NCI-H526 (cell line): ENCODE data around the gene HOXA2.

Source experiments
- DNase-seq, 2 experiments: peaks; one replicate each; lab custom pipeline; 2025; lab: John Stamatoyannopoulos, UW

The HOXA2 gene

DNA sequence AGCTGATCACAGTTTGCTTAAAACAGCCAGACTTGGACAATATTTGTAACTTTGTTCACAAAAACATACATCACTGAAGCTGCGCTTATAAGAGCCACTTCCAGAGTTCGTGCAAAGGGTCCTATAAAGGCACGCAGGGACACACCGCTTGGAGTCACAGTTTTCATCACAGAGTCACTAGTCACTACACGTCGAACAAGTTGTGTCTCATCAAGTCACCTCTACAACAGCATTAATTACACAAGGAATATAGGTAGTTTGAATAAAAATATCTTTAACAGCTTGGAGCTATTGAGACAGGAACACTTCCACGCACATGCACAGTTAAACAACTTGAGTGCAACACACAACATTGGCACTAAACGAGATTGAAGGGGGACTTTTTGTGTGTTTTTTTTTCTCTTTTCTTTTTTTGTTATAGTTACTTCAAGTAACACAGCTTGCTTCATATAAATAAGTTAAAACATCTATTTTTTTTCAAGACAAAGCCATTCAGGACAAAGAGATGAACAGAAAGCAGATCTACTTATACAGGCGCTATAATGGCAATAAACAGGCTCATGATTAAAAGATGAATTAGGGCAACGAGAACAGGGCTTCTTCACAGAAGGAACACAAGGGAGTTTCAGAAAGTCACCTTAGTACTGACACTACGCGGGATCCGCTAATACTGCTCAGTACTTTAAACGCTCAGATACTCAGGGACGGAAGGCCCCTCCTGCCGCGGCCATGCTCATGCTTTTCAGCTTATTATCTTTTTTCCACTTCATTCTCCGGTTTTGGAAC, 38.8 kb upstream of the HOXA2 start:
- no peak for DNase-seq

DNA sequence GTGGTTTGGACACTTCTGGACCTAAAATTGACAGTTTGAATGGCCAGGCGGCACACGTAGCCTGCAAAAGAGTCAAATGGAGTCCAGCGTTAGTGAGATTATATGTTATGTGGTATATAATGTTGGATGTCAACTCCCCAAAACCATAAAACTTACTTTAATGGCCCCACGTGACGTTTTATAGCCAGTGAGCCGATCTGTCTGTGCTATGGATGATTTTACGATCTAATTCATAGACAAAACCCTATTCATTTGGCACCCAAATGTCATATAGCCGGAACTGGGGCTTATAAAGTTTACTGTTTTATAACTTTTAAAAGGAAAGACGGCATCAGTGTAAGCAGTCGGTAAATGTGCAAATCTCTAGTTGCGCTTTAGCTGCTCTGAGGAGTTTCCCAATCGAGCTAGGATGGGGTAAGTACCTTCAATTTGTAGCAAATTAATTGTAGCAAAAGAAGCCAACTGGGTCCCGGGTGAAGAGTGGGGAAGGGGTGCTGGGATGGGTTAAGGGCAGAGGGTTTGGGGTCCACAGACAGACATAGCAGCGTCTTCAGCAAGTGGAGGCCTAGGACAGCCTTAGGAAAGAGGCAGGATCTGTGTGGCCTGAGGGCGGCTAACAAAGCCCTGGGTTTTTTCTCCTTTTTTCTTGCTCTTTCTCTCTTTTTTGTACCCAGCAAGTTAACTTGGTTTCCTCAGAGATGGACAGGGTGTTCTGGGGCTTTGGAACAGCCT, 37.8 kb upstream of the HOXA2 start:
- no peak for DNase-seq

DNA sequence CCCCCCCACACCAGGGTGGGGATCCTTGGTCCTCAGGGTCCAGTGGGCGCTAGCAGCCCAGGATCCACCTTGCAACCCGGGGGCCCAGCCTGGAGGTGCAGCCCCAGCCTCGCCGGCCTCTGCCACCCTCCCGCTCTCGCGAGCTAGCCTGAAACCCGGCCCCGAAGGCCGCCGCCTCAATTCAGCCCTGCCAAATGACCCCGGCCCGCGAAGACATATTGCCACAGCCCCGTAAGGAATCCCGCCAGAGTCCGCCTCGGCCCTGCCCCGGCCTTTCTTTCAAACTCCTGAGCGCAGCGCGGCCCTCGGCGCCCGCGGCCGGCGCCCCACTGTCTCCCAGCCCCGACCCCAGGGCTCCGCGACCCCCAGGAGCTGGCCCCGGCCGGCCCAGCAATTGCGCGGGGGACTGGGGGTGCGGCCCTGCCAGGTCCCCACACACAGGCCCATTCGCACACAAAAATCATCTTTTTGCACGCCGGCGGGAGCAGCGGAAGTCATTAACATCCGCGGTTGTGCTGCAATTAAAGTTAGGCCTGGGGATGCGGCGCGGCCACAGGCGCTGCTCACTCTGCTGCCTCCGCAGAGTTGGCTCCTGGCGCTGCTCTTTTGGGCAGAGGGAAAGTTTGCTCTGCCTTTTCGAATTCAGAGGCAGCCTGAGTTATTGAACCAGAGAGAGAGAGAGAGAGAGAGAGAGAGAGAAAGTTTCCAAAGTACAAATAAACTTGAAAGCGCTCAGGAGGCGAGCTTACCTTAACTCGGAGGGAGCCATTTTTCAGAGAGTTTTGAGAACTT, 37.0 kb upstream of the HOXA2 start:
- DNase-seq, result no peak

DNA sequence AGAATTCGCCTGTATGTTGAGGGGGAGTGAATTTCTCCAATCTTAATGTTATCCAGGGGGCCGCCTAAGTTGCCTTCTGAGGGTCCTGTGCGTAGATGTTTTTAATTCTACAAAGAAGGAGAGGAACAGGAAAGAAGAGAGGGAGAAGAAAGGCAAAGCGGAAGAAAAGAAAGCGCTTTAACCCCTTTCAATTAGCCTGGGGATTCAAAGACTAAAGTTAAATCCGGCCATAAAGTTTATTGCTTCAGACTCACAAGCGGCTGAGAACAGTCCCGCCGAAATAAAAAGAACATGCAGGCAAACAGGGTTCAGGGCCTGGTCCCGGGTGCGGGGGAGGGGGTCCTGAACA, 36.5 kb upstream of the HOXA2 start:
- DNase-seq, result no peak

DNA sequence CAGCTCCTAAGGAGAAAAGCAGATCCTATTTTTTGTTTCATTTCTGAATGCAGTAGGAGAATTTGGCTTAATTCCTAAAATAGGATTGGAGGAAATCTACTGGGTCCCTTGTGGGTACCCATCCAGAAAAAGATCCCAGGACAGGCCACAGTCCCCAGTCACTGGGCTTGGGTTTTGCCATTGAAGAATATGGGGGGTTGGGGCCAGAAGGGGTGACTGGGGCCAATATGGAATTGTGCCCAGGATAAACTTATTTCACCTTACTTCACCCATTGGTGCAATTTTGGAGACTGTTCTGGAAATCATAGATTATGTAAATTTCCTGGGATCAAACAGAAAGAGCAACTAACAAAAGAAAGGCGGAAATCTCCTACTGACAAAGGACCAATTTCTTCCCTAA, 36.0 kb upstream of the HOXA2 start:
- no peak for DNase-seq

DNA sequence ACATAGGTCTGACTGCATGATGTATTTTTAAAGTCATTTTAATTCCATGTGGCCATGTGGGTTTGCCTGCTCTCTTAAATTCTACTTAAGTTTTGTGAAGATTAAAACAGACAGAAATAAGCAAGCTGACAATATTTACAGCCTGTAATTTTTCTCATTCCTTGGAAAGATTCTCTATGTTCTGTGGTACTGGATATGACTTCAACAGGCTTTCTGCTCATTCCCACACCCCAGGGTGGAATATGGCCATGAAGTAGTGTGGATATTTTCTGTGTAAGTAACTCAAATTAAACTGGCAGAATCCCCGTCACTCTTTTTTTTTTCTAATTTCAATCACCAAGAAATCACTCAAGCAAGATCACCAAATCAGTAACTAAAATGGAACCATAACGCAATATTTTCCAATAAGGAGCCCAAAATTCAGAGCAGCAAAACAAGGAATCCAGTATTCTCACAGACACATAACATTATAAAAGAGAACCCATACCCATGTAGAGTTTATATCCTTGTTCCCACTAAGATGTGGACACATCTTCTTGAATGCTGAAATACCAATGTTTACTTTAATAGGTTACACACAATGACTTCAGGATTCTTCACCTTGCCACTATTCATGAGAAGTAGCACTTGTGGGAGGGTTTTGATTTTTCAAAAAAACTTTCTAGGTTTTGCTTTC, 35.3 kb upstream of the HOXA2 start:
- no peak for DNase-seq

DNA sequence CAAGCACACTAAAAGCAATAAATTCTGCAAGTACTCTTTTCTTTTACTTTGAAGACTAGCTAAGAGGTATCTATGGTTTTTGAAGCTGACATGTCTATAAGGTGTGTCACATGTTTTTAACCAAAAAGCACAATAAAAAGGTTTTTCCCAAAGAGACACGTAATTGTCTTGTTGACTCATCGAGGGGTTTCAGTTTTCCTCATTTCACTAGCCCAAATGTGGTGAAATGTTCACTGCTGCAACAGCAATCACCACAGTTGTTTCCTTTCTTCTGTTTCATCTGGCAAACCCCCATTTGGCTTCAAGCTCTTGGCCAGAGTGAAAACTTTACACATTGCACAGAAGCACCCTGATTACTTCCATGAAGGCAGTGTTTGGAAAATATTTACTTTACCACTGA, 31.9 kb upstream of the HOXA2 start:
- no peak for DNase-seq

DNA sequence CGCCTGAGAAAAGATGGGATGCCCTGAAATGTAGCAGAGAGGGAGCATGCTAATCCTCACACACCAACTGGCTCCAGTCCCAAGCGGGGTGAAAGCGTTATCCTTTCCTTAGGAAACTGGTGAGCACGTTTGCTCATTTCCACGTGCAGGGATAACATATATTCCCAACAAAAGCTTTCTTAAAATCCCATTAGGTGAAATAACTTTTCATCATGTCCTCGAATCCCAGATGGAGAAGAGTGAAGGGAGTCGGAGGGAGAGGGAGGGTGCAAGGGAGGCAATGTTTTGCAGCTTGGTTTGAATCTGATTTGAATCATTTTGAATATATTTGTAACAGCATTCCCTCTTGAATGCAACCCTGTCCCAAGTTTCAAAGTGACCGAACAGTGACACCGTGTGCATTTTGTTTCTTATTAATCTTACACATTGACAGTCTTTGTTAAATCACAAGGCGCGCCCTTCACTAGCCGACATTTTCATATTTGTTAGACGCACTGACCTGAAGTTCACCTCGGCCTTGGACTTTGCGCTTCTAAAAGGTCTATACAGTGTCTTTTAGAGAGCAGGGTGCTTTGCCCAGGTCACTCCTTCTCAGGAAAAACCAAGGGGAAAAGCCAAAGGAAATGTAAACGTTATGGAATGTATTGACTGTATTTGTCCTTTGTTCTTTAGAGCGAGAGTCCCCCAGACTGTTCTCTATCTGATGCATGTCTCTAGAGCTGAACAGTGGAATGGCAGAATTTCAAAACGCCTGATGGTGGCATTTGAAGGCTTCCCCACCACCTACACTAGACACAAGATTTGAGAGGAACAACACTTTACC, 31.1 kb upstream of the HOXA2 start:
- DNase-seq, result peak; percentile 96 to 98

DNA sequence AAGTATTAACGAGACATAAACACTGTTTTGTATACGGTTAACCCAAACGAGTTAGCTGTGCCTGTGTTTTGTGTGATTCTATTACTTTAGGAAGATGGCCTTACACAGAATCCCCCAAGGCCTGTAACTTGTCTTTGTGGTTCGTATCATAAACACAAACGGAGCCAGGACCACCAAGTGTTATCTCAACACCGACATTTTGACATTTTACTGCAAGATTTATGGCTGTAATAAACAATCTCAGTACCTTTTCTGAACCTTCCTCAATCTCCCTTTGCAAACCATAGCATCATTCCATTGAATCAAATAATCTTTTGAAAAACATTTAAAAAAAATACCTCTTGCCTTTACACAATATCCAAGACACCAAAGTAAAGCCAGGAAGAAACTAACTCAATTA, 30.5 kb upstream of the HOXA2 start:
- no peak for DNase-seq

DNA sequence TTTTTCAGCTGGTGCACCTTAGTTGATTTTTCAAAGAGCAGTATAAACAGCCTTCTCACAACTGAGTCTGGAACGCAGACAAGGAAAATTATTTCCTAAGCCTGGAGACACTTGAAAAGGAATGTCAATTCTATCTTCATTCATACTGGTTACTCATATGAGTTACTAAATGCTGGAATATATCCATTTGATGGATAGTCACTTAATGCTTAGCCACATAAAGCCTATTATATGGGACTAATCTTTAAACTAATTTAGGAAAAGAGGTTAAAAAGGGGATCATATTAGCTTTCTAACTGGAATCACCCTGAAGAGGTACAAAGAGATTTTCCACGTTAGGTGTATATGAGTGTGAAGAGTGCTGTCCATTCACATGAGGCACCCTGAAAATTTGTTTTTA, 29.7 kb upstream of the HOXA2 start:
- no peak for DNase-seq

DNA sequence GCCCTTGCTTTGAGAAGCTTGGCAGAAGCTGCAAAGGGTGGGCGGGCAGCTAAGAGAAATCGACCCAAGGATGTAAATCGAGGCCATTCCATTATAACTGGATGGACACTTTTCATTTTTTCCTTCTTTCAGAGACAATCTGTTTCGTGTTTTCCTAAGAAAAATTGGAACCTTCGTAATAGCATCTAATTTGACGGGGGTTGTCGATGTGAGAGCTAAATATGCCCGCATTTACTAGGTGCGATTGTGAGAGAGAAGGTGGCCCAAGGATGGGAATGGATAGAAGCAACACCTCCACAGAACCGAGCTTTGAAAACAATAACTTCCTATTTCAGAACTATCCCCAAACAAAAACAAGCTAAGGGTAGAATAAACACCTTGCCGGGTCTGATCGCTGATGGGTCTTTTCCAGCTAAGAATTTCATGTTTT, 28.9 kb upstream of the HOXA2 start:
- DNase-seq, result no peak

DNA sequence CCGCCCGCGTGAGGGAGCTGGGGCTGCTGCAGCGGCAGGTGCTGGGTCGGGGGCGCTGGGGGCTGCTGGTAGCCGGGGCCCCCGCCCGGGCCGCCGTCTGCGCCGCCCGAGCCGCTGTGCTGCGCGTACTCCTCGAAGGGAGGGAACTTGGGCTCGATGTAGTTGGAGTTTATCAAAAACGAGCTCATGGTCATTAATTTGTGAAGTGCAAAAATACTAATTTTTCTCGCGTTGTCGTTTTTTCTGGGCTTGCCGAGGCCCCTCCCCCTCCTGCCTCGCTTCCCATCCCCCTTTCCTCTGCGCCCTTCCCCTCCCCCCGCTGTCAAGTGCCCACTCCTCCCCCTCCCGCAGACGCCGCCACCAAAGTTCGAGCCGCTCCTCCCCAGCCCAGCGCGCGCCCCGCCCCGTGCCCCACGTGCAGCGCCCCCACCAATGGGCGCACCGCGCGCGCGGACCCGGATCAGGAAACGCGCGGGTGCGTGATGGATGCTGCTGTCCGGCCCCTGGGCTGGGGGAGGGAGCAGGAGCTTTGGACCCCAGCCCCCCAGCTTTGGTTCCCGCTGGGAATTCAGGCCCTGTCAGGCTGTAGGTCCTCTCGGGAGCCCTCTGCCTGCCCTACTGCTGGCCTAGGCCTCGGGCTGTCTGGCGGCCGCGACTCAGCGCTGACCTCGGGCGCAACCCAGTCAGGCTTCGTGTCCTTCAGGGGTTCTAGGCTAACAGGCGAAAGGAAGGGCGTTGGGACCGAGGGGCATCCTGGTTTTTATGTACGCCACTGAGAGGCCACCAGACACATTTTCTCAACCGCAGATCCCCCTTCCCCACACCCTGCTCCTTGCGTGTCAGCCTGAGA, 28.3 kb upstream of the HOXA2 start, which contains the start of gene HOXA4:
TSS of gene HOXA4 (minus strand) at position 218 of the 850 bp plus-strand sequence. CDS start at position 194, 24 bp downstream.
- no peak for DNase-seq

DNA sequence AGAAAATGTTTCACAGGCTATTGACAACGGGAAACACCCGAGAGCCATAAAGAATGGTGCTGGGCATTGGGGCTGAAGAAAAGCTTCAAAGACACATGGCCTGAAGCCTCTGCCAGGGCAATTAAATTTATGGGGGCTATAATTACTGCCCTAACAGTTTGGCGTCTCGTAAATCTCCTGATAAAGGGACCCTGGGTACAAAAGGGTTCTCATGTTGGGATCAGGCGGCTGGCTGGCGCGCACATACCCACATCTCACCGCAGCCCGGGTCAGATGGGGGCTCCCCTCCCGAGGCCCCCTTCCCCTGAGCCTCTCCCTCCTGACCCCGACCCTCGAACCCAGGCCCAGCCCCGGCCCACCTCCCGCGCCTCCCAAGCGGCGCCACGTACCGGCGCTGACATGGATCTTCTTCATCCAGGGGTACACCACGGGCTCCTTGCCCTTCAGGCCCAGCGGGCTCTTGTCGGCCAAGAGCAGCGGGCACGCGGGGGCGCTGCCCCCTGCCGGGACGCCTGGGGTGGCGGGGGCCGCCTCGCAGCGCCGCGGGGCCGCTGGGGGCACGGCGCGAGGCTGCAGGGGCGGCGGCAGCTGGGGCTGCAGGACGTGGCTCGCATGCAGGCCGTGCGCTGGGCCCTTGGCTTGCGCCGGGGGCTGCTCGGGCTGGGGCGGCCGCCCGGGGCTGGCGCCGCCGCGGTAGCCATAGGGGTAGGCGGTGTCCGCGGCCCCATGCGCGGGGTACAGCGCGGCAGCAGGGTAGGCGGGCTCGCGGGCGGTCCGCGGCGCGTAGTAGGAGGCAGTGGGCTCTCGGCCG, 27.5 kb upstream of the HOXA2 start:
- no peak for DNase-seq

DNA sequence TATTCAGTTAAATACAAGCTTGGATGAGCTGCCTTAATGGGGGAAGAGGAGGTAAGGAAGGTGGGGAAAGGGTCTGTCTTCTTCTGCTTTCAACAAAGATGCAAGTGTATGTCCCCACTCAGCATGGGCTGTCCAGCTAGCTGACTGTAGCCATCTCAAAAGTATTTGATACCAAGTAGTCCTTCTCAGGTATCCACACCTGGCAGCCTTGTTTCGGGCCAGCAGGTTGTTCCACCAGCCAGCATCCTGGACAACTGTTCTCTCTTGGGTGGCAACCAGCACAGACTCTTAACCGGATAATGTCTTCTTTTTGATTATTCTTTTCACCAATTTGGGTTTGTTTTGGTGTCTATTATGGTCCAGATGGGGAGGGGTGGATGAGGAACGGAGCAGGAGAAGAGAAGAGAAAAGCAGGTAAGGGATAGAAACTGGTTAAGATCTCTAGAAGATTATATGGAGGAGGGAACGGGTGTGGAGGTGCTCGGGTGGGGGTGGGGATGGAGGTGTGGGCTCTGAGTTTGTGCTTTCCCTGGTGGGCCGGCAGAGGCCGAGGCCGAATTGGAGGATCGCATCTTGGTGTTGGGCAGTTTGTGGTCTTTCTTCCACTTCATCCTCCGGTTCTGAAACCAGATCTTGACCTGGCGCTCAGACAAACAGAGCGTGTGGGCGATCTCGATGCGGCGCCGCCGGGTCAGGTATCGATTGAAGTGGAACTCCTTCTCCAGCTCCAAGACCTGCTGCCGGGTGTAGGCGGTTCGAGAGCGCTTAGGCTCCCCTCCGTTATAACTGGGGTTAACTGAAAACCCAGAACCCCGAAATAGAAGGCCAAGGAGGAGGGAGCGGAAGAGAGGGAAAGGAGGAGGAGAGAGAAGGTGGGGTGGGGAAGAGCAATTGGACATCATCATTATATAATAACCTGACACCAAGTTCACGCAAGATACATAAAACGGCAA, 26.6 kb upstream of the HOXA2 start:
- no peak for DNase-seq

DNA sequence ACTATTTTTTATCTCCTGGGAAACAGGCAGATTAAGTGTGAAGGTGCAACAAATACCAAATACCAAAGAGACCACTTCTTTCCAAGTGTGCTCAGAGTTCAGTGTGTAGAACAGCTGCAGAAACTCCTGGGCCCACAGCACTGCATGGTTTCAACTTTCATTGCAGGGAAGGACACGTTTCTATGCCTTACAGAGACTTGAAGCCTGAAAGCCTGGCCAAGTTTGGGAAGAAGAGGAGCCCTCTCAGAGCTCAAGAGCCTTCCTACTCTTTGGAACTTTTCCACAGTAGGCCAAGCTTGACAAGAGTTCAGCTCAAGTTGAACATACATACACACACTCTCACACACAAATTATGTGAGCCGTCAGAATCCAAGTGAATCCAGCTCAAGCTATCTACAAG, 25.6 kb upstream of the HOXA2 start:
- DNase-seq, result no peak

DNA sequence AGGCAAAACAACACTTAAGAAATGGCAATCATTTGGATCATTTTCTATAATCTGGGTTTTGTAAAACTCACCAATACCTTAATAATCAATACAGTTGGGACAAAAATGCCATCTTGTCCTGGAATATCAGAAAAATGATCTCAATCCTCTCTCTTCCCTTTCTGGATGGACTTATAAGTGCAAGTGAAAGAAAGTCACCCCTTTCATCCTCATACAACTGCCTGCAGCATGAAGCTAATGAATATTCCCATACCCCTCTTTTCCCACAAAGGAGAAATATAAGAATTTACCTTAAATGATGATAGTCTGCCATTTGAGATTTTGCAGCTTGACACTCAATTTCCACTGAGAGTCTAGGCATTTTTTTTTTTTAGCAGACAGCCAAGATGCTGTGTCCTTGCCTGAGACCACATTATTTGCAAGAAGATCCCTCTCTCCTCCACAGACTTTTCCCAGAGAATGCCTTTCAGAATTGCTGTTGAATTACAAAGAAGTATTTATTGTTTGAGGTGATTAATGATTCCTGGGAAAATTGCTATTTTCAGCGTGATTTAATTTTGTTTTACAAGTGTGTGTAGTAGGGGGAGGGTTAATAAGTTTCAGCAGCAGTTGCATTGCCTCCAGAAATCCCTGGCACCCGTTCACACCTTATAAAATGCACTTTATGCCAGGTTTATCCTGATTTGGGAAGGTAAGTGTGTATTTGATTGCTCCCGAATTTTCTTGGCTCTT, 24.3 kb upstream of the HOXA2 start:
- DNase-seq, result no peak

DNA sequence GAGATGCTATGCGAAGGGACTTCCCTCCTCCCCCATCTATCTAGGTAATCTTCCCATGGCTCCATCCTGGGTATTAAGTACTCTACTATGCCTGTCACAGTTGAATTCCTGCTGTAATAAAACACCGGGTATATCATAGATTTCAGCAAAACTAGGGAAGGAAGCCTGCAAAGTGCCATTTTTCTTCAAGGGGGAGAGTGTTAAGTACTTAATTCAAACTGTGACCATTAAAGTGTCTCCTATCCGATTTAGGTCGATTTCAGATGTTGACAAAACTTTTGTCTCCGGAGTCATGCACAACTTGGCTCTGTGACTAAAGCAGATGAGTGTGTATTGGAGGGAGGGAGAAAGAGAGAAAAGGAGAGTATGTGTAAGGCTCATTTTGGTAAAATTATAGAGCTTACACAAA, 23.5 kb upstream of the HOXA2 start:
- no peak for DNase-seq
